ENCODE data around the gene BAD.
A peak's percentile ranks its signal among the peaks of the same experiment; 100 is the strongest.

The BAD gene

DNA sequence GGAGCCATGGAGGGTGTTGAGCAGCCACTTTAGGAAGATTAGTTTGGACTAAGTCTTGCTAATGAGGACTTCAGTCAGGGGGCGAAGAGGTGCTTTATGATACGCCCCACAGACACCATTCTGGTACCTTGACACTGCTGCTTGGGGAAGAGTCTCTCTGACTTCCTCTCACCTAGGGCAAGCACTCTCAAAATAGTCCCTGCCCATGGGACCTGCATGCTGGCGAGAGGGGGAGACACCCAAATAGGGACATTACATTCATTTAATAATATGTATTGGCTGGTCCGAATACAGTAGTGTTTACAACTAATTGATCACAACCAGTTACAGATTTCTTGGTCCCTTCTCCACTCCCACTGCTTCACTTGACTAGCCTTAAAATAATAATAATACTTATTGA lies 11.3 kb upstream of the BAD start:
- no peak for DNase-seq

DNA sequence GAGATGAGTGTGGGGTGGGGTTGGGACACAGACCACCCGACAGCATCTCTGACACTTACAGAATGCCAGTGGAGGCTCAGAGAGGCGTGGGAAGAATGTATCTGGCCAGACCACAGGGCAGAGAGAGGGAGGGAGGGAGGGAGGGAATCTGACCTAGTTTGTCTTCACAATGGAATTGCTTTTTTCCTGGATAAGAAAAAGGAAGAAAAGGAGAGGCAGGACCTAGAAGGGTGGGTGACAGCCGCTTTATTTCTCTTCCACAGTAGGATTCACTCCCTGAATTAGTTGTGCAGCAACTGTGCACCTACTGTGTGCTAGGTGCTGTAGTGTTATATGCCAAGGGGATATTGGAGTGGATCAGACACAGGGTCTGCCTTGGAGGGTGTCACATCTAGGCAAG lies 10.3 kb upstream of the BAD start:
- DNase-seq = no peak

GRCh38 chr11:64292460-64293254 lies 8.2 kb upstream of the BAD start:
- DNase-seq = no peak

- peak; percentile 50 for DNase-seq
Observed at GRCh38 chr11:64291752-64292459, 7.4 kb upstream of the BAD start.

DNA sequence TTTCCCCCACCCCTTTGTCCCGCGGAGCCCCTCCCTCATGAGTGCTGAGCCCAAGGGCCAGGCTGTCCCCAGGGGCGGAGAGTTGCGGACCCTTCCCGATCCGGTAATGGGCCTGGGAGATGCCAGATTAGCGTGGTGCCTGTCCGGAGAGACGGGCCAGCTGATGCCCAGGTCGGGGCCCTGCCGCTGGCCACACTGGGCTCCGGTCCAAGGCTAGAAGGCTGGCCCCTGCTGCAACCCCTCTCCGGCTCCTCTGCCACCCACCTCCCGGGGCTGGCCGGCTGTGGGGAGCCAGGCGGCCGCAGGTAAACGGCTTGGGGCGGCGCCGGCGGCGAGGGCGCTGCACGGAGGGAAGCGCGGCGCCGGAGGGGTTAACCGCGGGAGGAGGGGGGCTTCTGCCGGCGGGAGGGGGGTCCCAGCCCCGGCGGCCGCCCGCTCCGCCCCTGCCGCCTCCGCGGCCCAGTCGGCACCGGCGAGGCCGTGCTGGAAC lies 6.8 kb upstream of the BAD start, which contains the start of gene KCNK4:
Gene KCNK4 (plus strand): TSS at position 41 of the 490 bp plus-strand sequence. CDS start 1,717 bp downstream, outside the sequence.
- DNase-seq = no peak

- DNase-seq = no peak
Observed at GRCh38 chr11:64290352-64291261, 6.1 kb upstream of the BAD start.

DNA sequence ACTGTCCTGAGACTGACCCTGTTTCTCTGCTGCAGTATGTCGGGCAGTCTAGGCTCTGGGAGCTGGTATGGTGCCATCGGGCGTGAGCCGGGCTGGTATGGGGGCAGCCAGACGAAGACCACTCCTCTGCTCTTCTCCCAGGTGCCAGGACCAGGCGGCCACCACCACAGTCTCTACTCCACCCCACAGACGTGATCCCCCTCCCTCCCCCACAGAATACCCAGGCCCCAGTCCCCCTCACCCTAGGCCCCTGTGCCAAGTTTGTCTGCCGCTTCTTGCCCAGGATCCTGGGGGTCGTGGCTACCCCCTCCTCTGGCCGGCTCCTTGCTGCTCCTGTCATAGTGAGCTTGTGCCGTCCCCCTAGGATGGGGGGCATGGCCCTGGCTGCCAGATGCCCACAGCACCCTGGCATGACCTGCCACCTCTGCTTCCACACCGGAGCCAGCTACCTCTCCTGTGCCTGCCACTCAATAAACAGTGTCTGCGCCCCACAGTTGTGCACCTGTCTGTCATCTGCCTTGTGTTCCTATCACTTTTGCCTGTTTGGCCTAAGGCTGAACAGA lies 4.6 kb upstream of the BAD start:
- no peak for DNase-seq

DNA sequence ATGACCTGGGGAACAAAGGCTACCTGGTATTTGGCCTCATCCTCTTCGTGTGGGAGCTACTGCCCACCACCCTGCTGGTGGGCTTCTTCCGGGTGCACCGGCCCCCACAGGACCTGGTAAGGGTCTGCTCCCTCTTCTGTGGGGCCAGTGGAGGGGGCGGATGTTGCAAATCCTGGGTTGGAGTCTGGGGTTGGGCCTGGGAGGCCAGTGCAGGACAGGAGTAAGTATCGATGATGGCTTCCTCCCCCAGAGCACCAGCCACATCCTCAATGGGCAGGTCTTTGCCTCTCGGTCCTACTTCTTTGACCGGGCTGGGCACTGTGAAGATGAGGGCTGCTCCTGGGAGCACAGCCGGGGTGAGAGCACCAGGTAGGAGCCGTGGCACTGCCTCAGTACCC lies 3.9 kb upstream of the BAD start:
- DNase-seq = no peak

GRCh38 chr11:64287676-64288352 lies 3.3 kb upstream of the BAD start:
- DNase-seq = no peak

- DNase-seq = no peak
Observed at GRCh38 chr11:64286801-64287159, 2.3 kb upstream of the BAD start.

DNA sequence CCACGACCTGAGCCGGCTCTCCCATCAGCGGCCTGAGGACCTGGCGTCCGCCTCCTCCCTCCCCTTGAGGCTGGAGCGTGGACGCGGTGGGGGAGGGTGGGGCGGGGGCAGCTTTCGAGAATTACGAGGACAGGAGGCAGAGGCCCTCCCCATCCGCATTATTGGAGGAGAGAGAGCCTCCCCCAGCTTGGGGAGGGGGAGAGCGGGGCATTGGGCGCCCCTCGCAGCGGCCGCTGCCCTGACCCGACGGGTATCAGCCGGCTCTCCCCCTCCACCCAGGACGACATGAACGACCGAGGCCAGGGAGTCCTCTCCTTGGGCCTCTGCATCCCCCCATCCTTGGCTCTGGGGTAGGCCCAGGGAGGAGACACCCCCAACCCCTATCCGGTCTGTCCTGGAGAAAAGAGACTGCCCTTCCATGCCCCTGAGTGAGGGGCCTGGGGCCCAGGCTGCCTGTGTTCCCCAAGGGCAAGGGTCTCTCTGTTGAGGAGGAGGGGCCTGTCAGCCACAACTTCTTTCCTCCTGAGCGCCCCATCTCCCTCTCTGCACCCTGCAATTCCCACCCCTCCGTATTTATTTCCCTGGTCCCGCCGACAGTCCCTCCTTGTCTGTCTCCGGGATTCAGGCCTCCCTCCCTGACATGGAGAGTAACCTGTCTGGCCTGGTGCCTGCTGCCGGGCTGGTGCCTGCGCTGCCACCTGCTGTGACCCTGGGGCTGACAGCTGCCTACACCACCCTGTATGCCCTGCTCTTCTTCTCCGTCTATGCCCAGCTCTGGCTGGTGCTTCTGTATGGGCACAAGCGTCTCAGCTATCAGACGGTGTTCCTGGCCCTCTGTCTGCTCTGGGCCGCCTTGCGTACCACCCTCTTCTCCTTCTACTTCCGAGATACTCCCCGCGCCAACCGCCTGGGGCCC lies 1.7 kb upstream of the BAD start:
- DNase-seq = peak; percentile 85

DNA sequence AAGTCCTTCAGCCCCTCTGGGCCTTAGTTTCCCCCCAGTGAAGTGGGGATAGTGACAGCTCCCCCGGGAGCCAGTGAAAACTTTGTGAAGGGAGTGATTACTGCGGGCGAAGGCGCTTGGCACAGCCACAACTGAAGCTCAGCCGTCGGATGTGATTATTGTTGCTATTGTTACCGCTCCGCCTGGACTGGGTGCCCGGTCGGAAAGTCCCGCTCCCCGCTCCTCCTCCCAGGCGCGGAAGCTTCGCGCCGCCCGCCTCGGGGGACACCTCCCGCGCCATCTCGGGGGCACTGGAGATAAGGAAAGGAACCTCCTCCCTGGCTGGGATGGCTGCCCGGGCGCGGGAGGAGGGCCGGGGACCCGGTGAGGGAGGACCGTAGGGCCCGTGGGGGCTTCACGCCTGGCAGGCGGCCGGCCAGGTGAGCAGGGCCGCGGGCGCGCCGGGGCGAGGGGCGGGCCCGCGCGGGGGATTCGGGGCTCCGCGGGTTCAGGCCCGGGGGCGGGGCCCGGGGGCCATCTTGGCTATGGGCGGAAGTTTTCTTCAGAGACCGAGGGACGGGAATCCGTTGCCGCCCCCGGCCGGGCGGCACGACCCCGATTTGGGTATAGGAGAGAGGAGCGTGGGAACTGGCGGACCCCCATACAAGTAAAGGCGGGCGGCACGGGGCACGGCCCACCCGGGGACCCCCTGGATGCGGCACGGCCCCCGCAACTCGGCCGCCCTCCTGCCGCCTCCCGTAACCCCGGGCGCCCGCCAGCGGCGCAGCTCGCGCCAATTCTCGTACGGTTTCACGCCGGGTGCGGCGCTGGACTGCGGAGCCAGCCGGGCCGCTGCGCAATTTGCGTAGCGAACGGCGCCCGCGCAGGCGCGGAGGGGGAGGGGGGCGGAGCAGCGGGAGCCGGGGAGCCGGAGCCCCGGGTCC lies 758 bp upstream of the BAD start, which contains the start of gene GPR137:
Gene GPR137 (plus strand): TSS at position 887 of the 923 bp plus-strand sequence. CDS start 677 bp downstream, outside the sequence.
- peak; percentile 93 for DNase-seq

DNA sequence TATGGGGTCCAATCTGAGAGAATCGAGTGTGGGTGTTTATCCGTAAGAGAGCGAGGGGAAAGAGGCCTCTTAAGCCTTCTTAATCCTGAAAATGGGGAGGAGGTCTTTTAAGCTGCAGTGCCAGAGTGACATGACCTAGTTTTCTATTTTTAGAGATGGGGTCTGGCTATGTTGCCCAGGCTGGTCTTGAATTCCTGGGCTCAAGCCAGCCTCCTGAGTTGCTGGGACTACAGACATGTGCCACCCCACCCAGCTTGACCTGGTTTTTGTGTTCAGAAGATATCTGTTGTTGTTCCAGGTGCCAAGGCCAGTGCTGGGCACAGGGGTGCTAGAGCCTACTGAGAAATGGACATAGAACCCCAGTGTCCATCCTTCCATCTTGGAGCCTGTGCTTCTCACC lies 1.4 kb downstream of the BAD start:
- no peak for DNase-seq

GRCh38 chr11:64281957-64282770 lies 2.3 kb downstream of the BAD start:
- DNase-seq = no peak

DNA sequence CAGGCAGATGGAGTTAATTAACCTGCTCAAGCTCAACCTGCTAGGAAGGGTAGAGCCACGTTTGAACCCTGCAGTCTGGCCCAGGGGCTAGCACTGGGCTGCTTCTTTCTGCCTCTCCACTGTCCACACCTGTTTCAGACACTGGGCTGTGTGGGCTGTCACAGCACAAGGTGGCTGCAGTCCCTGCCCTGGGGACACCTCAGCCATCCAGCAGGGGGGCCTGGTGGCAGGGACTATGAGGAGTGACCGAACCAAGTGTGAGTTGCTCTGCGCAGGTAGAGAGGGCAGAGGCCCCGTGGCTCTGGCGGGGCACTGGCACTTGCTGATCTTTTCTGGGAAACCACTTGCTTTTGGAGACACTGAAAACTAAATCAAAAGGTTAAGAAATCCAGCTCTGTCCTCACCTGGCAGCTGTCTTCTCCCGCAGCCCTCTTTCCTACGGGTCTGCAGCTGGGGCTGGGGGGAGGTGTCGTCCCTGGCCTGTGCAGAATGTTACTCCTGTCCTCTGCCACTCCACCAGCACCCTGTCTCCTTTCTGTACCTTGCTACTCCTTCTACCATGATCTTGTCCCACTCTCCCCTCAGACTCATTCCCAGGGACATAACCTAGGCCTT lies 5.8 kb downstream of the BAD start:
- no peak for DNase-seq

- DNase-seq = no peak
Observed at GRCh38 chr11:64276653-64277431, 7.6 kb downstream of the BAD start.

DNA sequence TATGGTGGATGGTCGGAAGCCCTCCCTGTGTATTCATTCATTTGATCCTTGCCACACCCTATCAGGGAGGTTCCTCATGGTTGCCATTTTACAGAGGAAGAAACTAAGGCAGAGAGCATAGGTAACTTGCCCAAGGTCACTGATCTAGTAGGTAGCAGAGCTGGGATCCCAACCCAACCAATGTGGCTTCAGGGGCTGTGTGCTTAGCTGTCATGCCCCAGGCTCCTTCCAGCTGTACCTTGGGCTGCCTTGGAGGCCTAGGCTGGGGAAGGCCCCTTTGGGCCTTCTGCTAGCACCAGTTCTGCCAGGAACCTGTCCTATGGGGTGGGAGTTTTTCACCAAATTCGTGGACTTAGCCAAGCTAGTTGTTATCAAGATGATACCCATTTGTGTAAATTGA lies 8.6 kb downstream of the BAD start:
- no peak for DNase-seq
